Stimulated activated CD4-positive, alpha-beta T cell treated with anti-CD3 and anti-CD28 coated beads, TNF-alpha, amount 100 ng/mL, for 4 hours (primary cell): ENCODE results near the gene TP53I13.
A peak's percentile ranks its signal among the peaks of the same experiment; 100 is the strongest.
"Not testable (repeated sequence)": the region's sequence is repeated elsewhere in the genome, so short reads cannot be mapped to it uniquely, and the experiment has no call there.

ENCODE experiments used
- DNase-seq, 3 experiments: peaks; one replicate each; pipeline ENCODE4 v3.0.0-alpha.2; 2020; ENCODE audit warnings: low read depth in 3 of 3

Gene TP53I13, protein sequence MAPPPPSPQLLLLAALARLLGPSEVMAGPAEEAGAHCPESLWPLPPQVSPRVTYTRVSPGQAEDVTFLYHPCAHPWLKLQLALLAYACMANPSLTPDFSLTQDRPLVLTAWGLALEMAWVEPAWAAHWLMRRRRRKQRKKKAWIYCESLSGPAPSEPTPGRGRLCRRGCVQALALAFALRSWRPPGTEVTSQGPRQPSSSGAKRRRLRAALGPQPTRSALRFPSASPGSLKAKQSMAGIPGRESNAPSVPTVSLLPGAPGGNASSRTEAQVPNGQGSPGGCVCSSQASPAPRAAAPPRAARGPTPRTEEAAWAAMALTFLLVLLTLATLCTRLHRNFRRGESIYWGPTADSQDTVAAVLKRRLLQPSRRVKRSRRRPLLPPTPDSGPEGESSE

GRCh38 chr17:29568331-29569244 lies at the start of gene TP53I13:
TP53I13 (plus strand) TSS chr17:29568701; CDS start chr17:29568759, 58 bp downstream.
- peak; percentile 90 to 95 (median 90) for DNase-seq

- no peak for DNase-seq
These were observed 43.8 kb upstream of the TP53I13 start for GRCh38 chr17:29524692-29525091.

- DNase-seq = no peak
These were observed 42.2 kb upstream of the TP53I13 start for GRCh38 chr17:29526322-29526721.

- DNase-seq = no peak
These were observed 34.5 kb upstream of the TP53I13 start for GRCh38 chr17:29533976-29534375.

DNA sequence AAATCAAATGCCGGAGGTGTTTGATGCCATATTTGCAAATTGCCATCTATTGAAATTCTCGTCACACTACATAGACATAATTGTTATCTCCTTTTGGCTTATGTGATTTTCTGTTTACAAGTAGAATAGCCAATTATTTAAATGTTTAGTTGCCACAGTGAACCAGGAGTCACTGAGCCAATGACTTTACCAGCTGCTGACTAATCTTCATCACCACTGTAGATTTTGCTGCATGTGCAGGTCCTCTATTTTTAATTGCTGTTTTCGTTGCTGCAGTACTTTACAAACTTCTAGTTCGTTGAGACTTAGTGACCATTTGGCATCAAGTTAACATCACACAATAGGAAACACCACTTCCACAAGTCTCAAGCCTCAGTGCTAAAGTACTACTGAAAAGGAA lies 24.4 kb upstream of the TP53I13 start:
- DNase-seq = no peak

DNA sequence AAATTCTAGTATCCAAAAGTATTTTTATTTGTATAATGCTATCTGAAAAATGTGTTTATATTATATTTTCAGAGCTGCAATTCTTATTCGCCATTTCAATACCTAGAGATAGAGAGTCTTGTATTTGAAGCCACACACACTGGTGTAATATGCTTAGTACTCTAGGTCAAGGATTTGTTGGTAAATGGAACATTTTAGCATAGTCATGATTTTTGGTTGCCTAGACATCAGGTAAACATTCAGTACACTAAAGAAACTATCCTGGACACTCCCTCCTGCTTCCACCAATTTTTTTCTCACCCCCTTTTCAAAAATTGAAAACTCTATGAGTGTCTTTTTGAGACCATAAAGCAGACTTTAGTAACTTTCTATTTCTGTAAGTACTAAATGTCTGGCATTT lies 22.4 kb upstream of the TP53I13 start:
- no peak for DNase-seq

DNA sequence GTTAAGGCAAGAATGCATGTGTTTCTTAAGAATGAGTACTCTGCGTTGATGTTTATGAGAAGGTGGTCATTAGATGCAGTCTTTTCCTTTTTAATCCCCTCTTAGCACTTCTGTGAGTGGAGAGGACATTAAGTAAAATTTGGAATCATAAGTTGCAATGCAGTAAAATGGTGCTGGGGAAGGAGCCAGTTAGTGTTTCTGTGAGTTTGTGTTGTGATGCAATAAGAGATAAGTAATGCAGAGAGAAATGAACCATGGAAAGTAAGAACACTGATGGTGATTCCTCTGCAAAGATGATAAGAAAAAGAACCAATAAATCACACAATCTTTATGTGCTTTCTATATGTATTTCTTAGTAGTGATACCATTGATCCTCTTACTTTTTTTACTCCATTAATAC lies 21.7 kb upstream of the TP53I13 start:
- DNase-seq = no peak

DNA sequence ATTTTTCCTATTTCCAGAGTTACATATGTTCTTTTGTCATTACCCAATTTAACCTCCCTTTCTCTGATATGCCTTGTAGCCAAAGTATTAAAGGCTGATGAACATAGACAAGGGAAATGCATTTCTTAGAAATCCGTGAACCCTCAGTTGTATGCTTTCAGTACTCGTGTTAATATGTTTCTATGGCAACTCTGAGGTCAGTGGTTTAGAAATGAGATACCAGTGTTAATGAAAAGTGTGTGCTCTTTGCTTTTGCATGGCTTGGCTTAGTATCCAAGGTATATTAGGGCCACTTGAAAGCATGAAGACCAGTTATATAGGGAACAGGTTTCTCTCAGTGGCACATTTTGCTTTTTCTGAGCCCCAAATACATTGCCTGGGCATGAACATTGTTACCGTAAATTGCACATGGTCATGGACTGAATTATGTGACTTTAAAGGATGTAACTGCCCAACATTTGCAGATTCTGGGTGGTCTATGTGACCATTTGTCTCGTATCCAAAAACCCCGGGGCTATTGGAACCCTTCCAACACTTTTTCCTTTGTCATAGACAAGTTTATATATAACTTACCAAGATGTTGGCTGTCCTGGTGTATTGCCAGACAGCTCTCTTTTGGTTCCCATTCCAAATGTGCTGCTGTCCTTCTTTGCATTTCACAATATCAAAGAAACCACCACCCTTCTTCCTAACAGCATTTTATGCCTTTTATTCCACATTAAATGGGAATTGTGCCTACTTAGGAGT lies 19.2 kb upstream of the TP53I13 start:
- DNase-seq = no peak

DNA sequence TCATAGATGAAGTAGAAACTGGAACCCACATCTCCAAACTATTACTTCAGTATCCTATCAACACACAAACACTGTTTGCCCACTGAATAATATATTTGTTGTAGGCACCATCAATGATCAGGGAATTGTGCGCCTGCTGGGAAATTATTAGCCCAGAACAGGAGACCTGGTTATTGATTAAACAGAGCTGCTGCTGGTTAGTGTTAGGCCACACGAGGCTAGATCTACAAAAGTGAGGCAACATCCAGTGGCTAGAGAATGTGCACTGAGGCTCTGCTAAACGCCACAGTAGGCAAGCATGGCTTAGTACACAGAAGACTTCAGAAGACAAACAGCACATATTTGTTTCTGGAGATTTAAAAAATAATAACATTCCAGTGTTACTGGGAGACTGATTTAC lies 12.7 kb upstream of the TP53I13 start:
- no peak for DNase-seq

DNA sequence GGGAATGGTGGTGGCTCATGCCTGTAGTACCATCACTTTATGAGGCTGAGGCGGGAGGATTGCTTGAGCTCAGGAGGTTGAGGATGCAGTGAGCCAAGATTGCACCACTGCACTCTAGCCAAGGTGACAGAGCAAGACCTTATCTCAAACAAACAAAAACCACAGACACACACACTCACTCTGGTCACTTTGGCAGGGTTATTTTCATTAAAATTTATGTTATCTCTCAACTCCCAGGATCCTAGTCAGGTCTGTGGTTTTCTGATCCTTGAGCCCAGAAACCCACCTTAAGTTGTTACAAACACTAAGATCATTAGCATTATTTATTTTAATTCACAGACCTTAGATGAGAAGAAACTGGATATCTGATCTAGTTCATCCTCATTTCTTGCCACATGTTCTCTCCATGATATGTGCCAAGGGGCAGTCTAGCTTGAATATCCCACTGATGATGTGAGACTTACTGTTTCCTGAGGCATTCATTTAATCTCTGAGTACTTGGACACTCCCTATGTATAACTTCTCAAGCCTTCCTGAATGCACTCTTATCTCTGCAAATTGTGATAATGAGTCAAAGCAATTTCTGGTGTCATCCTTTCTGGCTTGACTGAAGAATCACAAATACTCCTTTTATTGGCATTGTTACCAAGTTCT lies 11.3 kb upstream of the TP53I13 start:
- DNase-seq = no peak

GRCh38 chr17:29557739-29558116 lies 10.8 kb upstream of the TP53I13 start:
- DNase-seq = no peak

- not testable (repeated sequence) for DNase-seq
These were observed 10.4 kb upstream of the TP53I13 start for GRCh38 chr17:29558139-29558538.

DNA sequence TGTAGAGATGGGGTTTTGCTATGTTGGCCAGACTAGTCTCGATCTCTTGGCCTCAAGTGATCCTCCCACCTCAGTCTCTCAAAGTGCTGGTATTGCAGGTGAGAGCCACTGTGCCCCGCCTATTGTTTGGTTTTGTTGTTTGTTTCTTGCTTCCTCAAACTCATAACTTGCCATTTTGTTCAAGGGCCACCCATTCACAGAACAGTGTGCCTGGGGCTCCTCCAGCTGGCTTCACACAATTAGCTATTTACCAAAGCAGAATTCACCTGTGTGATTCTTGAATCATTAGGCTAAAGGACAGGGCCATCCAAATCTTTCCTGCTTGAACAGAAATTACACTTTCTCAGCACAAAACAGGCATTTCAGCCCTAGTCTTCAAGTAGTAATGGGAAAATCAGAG lies 8.9 kb upstream of the TP53I13 start:
- no peak for DNase-seq

GRCh38 chr17:29560316-29560715 lies 8.2 kb upstream of the TP53I13 start:
- DNase-seq = no peak

DNA sequence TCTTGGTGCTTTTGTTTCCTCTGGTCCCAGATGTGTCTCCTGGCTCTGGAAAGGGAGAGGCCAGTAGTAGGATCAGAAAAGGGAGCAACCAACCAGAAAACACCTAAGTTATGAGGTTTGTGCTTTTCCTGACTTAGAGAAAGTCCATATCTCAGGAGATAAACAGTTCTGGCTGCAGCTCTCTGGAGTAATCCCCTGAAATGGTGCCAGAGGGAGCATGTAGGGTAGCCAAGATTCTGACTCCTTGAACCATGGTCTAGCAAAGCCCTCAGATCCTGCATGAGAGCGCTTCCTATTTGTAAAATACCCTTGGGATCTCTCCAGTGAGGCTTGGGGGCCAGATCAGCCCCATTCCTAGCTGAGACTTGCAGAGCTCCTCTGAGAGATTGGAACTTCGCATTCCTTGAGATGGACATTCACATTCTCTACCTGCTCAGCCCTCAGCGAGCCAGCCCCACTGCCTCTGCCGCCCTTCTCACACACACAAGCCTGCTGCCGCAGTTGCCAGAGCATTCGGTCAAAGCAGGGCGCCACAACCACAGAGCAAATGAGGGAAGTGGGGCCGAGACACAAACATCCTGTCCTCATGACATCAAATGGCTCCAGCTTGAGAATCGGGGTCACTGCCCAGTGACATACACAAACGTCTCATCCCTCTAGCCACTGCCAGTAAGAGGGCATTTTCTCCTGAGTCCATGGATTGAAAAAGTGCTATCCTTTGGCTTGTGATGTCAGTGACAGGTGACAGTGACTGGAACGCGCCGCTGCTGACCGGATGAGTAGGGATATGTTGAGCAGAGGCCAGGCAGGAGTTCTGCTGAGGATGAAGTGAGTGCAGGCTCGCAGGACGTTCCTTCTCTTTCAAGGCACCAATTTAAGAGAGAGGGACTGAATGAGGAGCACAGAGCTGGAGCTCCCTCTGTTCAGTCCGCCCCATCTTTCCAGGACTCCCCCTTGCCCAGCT lies 6.7 kb upstream of the TP53I13 start:
- DNase-seq = no peak

GRCh38 chr17:29562615-29563014 lies 5.9 kb upstream of the TP53I13 start:
- no peak for DNase-seq

- DNase-seq = no peak
These were observed 4.7 kb upstream of the TP53I13 start for GRCh38 chr17:29563816-29564215.

DNA sequence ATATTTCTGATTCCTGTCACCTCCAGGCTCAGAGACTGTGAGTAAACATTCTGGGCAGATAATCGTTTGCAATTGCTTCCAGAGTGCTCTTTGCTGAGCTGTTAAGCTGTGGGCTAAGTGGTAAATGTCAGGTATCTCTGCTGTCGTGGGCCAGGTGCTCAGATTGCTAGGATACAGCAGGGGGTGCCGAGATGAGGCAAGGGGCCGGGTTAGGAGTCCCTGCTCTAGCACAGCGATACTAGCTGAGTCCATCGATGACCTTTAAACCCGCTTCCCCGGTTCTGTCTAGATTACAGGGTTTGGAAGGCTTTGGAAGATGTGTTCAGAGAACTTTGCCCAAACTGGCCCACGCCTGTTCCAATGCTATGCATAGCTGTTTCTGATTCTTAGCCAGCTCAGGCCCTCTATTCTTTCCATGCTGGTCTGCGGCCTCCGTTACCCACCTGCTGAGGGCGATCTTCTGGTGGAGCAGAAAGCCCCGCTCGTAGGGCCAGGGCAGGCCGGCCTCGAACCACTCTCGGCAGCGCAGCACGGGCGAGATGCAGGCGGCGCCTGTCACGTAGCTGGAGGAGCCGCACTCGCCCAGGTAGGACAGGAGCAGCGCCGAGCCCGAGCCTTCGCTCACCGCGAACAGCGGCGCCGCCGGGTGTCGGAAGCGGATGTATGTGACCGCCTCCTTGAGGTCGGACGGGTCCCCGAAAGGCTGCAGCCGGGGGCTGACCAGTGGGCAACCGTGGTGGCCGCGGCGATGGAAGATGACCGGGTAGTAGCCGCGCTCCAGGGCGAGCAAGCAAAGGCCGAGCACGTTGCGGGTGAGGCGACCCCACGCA lies 2.6 kb upstream of the TP53I13 start:
- DNase-seq = peak in 1 of 3 experiments; percentile 41
